Activated CD4-positive, alpha-beta T cell treated with anti-CD3 and anti-CD28 coated beads, Interleukin-2, amount 50 U/mL, for 24 hours (primary cell): ENCODE data around the gene VRK3.
"Not testable (repeated sequence)": the region's sequence is repeated elsewhere in the genome, so short reads cannot be mapped to it uniquely, and the experiment has no call there.

Experiments
- DNase-seq, 2 donors: peaks; one replicate each; pipeline ENCODE4 v3.0.0-alpha.2; 2020; ENCODE audit warnings: low read depth in 1 of 2, low spot score in 1 of 2

Gene VRK3, protein sequence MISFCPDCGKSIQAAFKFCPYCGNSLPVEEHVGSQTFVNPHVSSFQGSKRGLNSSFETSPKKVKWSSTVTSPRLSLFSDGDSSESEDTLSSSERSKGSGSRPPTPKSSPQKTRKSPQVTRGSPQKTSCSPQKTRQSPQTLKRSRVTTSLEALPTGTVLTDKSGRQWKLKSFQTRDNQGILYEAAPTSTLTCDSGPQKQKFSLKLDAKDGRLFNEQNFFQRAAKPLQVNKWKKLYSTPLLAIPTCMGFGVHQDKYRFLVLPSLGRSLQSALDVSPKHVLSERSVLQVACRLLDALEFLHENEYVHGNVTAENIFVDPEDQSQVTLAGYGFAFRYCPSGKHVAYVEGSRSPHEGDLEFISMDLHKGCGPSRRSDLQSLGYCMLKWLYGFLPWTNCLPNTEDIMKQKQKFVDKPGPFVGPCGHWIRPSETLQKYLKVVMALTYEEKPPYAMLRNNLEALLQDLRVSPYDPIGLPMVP

DNA sequence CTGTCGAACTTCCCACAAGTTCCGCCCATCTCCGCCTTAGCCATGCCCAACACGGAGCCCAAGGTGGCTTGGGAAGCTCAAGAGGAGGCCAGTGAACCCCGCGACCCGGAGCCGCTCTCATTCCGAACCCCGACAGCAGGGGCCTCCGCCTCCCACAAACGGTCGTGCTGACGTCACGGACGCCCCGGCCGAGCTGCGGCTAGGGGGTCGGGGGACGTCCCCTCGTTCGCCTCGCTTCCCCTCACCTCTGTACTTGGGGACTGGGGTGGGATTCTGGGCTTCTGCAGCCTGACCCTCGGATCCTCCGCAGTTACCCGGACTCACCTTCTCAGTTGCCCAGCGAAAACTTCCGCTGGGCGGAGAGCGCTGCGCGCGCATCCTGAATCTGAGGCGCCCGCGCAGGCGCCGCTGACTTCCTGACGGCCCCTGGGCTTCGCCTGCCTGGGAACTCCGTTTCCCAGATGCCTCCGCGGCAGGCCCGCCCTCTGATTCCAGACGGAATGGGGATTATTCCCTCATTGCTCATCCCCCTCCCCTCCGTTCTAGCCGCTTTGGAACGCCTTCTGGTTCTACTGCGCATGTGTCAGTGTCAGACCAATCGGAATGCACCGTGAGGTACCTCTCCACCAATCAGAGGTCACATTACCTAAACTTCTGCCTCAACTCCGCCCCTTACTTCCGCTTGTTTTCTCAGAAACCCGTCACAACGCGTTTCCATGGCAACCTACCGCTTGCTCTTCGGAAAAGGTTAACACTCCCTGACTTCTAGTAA lies at the start of gene VRK3:
Gene VRK3, minus strand, starts transcription at position 351 of the 772 bp plus-strand sequence. CDS start 9,210 bp downstream, outside the sequence.
- DNase-seq, result peak; percentile 89 to 99

DNA sequence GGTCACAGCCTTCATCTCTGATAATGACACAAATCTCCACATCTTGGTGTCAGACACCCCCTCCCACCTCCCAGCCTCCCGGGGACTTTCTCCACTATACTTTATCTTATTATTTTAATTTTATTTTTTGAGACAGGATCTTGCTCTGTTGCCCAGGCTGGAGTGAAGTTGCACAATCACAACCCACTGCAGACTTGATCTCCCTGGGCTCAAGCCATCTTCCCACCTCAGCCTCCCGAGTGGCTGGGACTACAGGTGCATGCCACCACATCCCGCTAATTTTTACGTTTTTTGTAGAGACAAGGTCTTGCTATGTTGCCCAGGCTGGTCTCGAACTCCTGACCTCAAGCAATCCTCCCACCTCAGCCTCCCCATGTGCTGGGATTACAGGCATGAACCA lies 43.2 kb upstream of the VRK3 start:
- not testable (repeated sequence) for DNase-seq

DNA sequence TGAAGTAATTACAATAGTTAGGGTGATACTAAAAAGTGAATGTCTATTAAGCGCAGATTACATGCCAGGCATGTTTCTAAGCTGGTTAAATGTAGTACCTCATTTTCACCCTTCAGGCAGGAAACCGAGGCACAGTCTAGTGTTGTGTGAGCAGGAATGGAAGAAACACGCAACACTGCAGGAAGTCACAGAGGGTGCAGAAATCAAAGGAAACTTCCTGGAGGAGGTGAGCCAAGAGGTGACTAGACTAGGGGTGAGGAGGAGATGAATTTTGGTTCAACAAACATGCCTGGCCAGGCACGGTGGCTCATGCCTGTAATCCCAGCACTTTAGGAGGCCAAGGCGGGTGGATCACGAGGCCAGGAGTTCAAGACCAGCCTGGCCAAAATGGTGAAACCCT lies 42.4 kb upstream of the VRK3 start:
- no peak for DNase-seq

- DNase-seq, result no peak
Observed at GRCh38 chr19:50065938-50066337, 40.8 kb upstream of the VRK3 start.

DNA sequence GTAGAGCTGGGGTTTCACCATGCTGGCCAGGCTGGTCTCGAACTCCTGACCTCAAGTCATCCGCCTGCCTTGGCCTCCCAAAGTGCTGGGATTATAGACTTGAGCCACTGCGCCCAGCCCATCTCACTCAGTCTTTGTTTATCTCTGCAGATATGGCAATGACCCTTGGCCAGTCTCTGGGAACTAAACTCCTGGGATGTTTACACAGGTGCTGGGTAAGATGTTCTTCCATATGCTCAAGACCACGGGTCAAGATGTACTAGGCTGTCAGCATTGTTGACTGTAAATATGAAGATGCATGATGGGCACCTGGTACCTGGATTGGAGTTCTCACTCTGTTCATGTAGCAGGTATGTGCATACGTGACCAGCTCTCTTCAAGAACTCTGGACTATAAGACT lies 36.5 kb upstream of the VRK3 start:
- DNase-seq, result no peak

DNA sequence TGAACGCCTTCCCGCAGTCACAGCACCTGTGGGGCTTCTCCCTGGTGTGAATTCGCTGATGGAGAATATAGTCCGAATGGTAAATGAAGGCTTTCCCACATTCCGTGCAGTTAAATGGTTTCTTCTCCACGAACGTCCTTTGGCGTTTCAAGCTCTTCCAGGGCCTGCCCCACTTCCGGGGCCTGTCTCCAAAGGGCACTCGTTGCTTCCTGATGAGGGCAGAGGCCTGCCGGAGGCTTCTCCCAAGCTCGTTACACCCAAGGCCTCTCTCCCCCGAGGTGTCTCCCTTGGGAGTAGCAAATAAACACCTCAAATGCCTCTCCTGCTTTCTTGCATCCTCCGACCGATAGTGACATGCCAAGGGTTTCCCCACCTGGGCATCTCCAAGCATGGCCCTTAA lies 34.9 kb upstream of the VRK3 start:
- no peak for DNase-seq

DNA sequence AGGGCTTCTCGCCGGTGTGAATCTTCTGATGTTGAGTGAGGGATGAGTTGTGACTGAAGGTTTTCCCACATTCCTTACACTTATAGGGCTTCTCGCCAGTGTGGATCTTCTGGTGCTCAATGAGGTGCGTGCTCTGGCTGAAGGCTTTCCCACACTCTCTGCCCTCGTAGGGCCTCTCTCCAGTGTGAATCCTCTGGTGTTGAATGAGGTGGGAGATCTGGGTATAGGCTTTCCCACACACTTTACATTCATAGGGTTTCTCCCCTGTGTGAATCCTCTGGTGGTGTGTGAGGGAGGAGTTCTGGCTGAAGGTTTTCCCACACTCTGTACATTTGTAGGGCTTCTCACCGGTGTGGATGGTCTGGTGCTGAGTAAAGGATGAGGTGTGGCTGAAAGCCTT lies 33.9 kb upstream of the VRK3 start:
- DNase-seq, result no peak

DNA sequence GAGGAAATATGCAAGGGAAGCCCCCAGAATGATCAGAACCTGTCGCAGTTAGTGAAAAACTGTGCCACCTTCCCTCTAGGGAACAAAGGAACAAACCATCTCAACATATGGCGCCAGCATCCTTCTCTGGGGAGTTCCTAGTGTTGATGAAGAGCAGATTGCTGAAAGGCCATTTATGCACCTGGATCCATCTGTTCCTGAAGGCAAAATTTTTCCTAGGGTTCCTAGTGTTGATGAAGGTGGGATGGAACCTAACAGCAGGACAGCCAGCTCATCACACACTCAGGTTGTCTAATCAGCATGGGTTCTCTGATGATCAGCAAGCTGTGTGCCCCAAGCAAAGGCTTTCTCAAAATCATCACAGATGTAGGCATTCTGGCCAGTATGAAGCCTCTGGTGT lies 33.3 kb upstream of the VRK3 start:
- DNase-seq, result no peak

DNA sequence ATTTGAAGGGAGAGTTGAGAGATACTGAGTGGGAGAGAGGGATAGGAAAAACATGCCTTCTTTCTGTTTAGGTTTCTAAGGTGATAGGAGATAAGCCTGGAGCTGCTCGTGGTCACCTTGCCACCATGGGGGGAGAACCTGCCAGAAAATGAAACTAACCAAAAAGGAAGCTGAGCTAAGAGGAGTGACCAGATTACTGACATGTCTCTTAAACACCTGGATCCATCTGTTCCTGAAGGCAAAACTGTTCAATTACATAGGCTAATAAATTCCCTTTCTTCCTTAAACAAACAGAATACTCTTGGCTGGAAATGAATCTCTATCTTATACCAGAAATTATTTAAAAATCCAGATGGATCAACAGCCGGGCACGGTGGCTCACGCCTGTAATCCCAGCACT lies 27.9 kb upstream of the VRK3 start:
- no peak for DNase-seq

DNA sequence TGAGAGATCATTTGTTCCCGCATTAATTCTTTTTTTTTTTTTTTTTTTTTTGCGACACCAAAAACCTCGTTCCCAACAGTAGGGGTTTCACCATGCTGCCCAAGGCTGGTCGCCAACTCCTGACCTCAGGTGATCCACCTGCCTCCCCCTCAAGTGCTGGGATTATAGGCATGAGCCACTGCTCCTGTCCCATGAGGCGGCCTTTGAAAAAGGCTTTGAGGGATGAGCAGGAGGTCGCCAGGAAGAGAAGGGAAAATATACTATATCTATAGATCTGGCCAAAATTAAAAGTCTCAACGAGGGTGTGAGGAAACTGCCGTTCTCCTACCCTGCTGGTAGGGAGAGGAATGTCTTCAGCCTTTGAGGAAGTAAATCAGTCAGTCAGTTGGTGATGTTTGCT lies 26.8 kb upstream of the VRK3 start:
- DNase-seq, result no peak

DNA sequence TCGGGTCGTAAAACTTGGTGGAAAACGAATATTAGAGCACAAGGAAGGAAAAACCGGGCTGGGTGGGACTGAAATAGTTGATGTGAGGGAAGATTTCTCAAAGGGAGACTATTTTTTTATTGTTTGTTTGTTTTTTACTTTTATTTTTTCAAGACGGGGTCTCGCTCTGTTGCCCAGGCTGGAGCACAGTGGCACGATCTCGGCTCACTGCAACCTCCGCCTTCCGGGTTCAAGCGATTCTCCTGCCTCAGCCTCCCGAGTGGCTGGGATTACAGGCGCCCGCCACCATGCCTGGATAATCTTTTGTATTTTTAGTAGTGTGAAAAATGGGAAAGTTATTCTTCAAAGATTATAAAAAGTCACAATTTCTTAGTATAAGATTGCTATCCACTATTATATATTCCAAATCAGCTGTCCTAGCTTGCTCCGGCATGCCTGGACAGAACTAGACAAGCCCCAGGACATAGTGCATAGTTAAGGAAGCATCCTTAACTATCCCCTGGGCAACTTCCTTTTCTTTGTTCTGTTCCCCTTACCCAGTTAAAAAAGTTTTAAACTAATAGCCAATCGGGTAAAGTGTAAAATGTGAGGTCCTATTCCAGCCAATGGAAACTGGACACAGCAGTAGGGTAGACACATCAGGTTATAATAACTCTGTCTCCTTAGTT lies 26.2 kb upstream of the VRK3 start:
- DNase-seq, result not testable (repeated sequence)

- DNase-seq, result peak; percentile 61 to 76
Observed at GRCh38 chr19:50050406-50051227, 25.4 kb upstream of the VRK3 start.

GRCh38 chr19:50047671-50048070 lies 22.5 kb upstream of the VRK3 start:
- DNase-seq, result no peak

GRCh38 chr19:50046649-50047503 lies 21.7 kb upstream of the VRK3 start:
- peak; percentile 26 to 43 for DNase-seq

DNA sequence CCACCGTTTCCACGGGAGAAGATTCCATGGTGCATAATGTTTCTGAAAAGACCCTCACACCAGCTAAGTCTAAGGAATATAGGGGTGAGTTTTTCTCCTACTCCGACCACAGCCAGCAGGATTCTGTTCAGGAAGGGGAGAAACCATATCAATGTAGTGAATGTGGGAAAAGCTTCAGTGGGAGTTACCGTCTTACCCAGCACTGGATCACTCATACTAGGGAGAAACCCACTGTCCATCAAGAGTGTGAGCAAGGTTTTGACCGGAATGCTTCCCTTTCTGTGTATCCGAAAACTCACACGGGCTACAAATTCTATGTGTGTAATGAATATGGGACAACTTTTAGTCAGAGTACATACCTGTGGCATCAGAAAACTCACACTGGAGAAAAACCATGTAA lies 19.8 kb upstream of the VRK3 start:
- no peak for DNase-seq

DNA sequence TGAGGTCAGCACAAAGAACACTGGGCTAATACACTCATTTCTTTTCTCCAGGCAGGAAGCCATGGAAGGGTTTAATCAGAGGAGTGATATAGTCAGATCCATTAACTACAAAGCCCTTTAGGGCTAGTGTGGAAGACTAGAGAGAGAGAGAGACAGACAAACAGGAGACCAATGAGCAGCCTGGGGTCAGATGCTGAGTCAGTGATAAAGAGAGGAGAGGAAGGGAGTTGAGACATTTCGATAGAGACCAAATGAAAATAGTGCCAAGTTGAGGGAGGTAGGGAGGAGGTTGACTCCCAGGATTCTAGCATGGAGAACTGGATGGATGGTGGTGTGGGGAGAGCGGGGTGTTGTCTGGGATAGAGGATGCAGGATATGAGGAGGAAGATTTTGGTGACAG lies 18.8 kb upstream of the VRK3 start:
- no peak for DNase-seq

- no peak for DNase-seq
Observed at GRCh38 chr19:50042363-50043024, 17.3 kb upstream of the VRK3 start.

- DNase-seq, result no peak
Observed at GRCh38 chr19:50040967-50041366, 15.8 kb upstream of the VRK3 start.

GRCh38 chr19:50039968-50040367 lies 14.8 kb upstream of the VRK3 start:
- no peak for DNase-seq
